H1 (cell line): Measurements from ENCODE around the gene CUEDC1. TPM values are rescaled to one million over a fixed set of nuclear protein-coding genes. Genes with fewer than 3 reads are reported as not detected.

Source experiments
- CTCF ChIA-PET: fragments of 300-600 bp; sonication (Branson Sonifier 250); formaldehyde crosslinking; loops from one replicate; lab custom pipeline; 2021; ENCODE audit not compliant: partially characterized antibody; lab: Charles Lee
- POLR2A ChIA-PET: fragments of 300-600 bp; sonication (Branson Sonifier 250); formaldehyde crosslinking; loops from one replicate; lab custom pipeline; 2021; ENCODE audit warnings: inconsistent platforms; ENCODE audit not compliant: partially characterized antibody; lab: Charles Lee
- DNase-seq, 2 experiments: peaks; one replicate each; pipeline versions ENCODE4 v3.0.0 to v3.0.0-alpha.2; 2010 to 2022; ENCODE audit warnings: low spot score in 2 of 2, low read depth in 1 of 2, mixed read lengths in 1 of 2
- FAIRE-seq: peaks from 2 replicates; lab custom pipeline; 2011; peaks lifted over from hg19 to GRCh38; lab: Jason Lieb, UNC
- H2AFZ ChIP-seq: 2 replicates; pipeline ENCODE4 v1.8.1; 2012; ENCODE audit warnings: low read length, inconsistent platforms
- H2AK5ac ChIP-seq: 2 replicates; pipeline ENCODE4 v1.6.1; 2013; ENCODE audit warnings: low read depth, low read length
- H2BK120ac ChIP-seq: replicated peaks from 2 replicates; pipeline ENCODE3; 2013; ENCODE audit warnings: low read depth, low read length, inconsistent platforms
- H2BK12ac ChIP-seq: 2 replicates; pipeline ENCODE4 v1.6.1; 2013; ENCODE audit warnings: low read depth, low read length
- H2BK15ac ChIP-seq: 2 replicates; pipeline ENCODE4 v1.6.1; 2013; ENCODE audit warnings: low read length
- H2BK20ac ChIP-seq: 2 replicates; pipeline ENCODE4 v1.6.1; 2013; ENCODE audit warnings: low read length
- H2BK5ac ChIP-seq: 2 replicates; pipeline ENCODE4 v1.6.1; 2013; ENCODE audit warnings: low read depth, low read length
- H3K14ac ChIP-seq: 2 replicates; pipeline ENCODE4 v1.6.1; 2013; ENCODE audit warnings: inconsistent platforms; ENCODE audit not compliant: insufficient read length
- H3K18ac ChIP-seq: 2 replicates; pipeline ENCODE4 v1.6.1; 2013; ENCODE audit warnings: low read length; ENCODE audit errors: extremely low read depth
- H3K23ac ChIP-seq: 2 replicates; pipeline ENCODE4 v1.6.1; 2013; ENCODE audit warnings: inconsistent platforms; ENCODE audit not compliant: insufficient read length
- H3K23me2 ChIP-seq: 2 replicates; pipeline ENCODE4 v1.6.1; 2013; ENCODE audit warnings: low read depth, low read length
- H3K27ac ChIP-seq: 2 replicates; pipeline ENCODE4 v1.6.1; 2011; ENCODE audit warnings: low read depth, low read length, inconsistent platforms
- H3K27me3 ChIP-seq, 4 experiments: replicated peaks in 1 of 4; 1 replicate in 1 of 4; 2 replicates in 3 of 4; pipeline versions ENCODE4 v1.6.1 to v1.8.1; 2011 to 2013; ENCODE audit warnings: low read length in 3 of 4, mild to moderate bottlenecking in 3 of 4, inconsistent platforms in 2 of 4, mixed read lengths in 2 of 4, moderate library complexity in 1 of 4; ENCODE audit not compliant: control insufficient read depth in 3 of 4, insufficient read depth in 3 of 4; ENCODE audit errors: extremely low read depth in 1 of 4
- H3K36me3 ChIP-seq, 4 experiments: 2 replicates each; pipeline versions ENCODE4 v1.6.1 to v1.8.1; 2011 to 2013; ENCODE audit warnings: mild to moderate bottlenecking in 4 of 4, low read length in 3 of 4, moderate library complexity in 2 of 4, control low read depth in 1 of 4, inconsistent platforms in 1 of 4; ENCODE audit not compliant: insufficient read depth in 4 of 4, control insufficient read depth in 2 of 4
- H3K4ac ChIP-seq: replicated peaks from 2 replicates; pipeline ENCODE3; 2013; ENCODE audit warnings: low read length, low read depth, mixed read lengths, inconsistent platforms; ENCODE audit not compliant: insufficient read length
- H3K4me1 ChIP-seq, 4 experiments: replicated peaks in 1 of 4; 1 replicate in 1 of 4; 2 replicates in 3 of 4; pipeline versions ENCODE4 v1.6.1 to v1.8.1; 2011 to 2013; ENCODE audit warnings: low read length in 3 of 4, inconsistent platforms in 2 of 4, mixed read lengths in 1 of 4; ENCODE audit not compliant: insufficient read depth in 4 of 4, control insufficient read depth in 3 of 4
- H3K4me2 ChIP-seq, 2 experiments: 2 replicates each; pipeline versions ENCODE4 v1.6.1 to v1.8.1; 2011 to 2013; ENCODE audit warnings: low read depth in 2 of 2, low read length in 2 of 2, control low read depth in 1 of 2, inconsistent platforms in 1 of 2, mild to moderate bottlenecking in 1 of 2; ENCODE audit not compliant: insufficient read depth in 1 of 2
- H3K4me3 ChIP-seq, 4 experiments: fragments of 200-600, 300-600 bp in 1 of 4; sonication (generic), shearing (Covaris generic), sonication (Bioruptor Twin) in 1 of 4; 2 replicates each; pipeline versions ENCODE4 v1.5.1 to v1.8.1; 2011 to 2016; ENCODE audit warnings: low read length in 4 of 4, low read depth in 3 of 4, control low read depth in 2 of 4, inconsistent platforms in 2 of 4, mild to moderate bottlenecking in 2 of 4, mixed read lengths in 1 of 4, moderate library complexity in 1 of 4; ENCODE audit not compliant: insufficient read depth in 2 of 4; ENCODE audit errors: extremely low read depth in 1 of 4
- H3K56ac ChIP-seq: replicated peaks from 2 replicates; pipeline ENCODE3; 2013; ENCODE audit warnings: low read depth, mild to moderate bottlenecking, mixed read lengths, low read length, inconsistent platforms; ENCODE audit not compliant: insufficient read length
- H3K79me1 ChIP-seq: 2 replicates; pipeline ENCODE4 v1.6.1; 2013; ENCODE audit warnings: low read depth, low read length, control low read depth
- H3K79me2 ChIP-seq, 2 experiments: 2 replicates each; pipeline versions ENCODE4 v1.6.1 to v1.8.1; 2012 to 2013; ENCODE audit warnings: low read length in 2 of 2, mild to moderate bottlenecking in 2 of 2, inconsistent platforms in 1 of 2; ENCODE audit not compliant: insufficient read depth in 2 of 2, control insufficient read depth in 1 of 2
- H3K9ac ChIP-seq, 4 experiments: replicated peaks in 1 of 4; 1 replicate in 1 of 4; 2 replicates in 3 of 4; pipeline versions ENCODE4 v1.6.1 to v1.8.1; 2011 to 2013; ENCODE audit warnings: low read depth in 3 of 4, low read length in 3 of 4, control low read depth in 2 of 4, mild to moderate bottlenecking in 2 of 4, moderate library complexity in 2 of 4, inconsistent platforms in 1 of 4; ENCODE audit errors: extremely low read depth in 1 of 4
- H3K9me3 ChIP-seq, 2 experiments: 2 replicates each; pipeline versions ENCODE4 v1.6.1 to v1.8.1; 2012 to 2013; ENCODE audit warnings: mild to moderate bottlenecking in 2 of 2, moderate library complexity in 2 of 2, control low read depth in 1 of 2, inconsistent platforms in 1 of 2, low read depth in 1 of 2, low read length in 1 of 2, mixed read lengths in 1 of 2; ENCODE audit not compliant: insufficient read depth in 2 of 2
- H4K20me1 ChIP-seq, 2 experiments: replicated peaks in 1 of 2; 2 replicates each; pipeline versions ENCODE3 to v1.8.1; 2011 to 2013; ENCODE audit warnings: inconsistent platforms in 2 of 2, low read length in 2 of 2, mild to moderate bottlenecking in 1 of 2; ENCODE audit not compliant: insufficient read depth in 2 of 2, control insufficient read depth in 1 of 2
- H4K5ac ChIP-seq: 2 replicates; pipeline ENCODE4 v1.6.1; 2013; ENCODE audit warnings: low read length, low read depth, mixed read lengths, inconsistent platforms; ENCODE audit not compliant: insufficient read length
- H4K8ac ChIP-seq: 2 replicates; pipeline ENCODE4 v1.8.0; 2013; ENCODE audit warnings: mild to moderate bottlenecking, moderate library complexity, low read length, inconsistent platforms; ENCODE audit not compliant: insufficient read depth; ENCODE audit errors: extremely low read depth
- H4K91ac ChIP-seq: replicated peaks from 2 replicates; pipeline ENCODE3; 2013; ENCODE audit warnings: low read length, mixed read lengths, inconsistent platforms; ENCODE audit not compliant: insufficient read length
- EZH2 ChIP-seq: fragments of 200-600 bp; sonication (generic); IDR thresholded peaks from 2 replicates; pipeline ENCODE4 v1.7.1; 2012; ENCODE audit warnings: low read depth, mild to moderate bottlenecking, moderate library complexity, low read length, inconsistent platforms; ENCODE audit not compliant: severe bottlenecking
- GABPA ChIP-seq: IDR thresholded peaks from 2 replicates; pipeline ENCODE4 v1.6.1; 2011; ENCODE audit warnings: mild to moderate bottlenecking, low read length, moderate library complexity, borderline replicate concordance; ENCODE audit not compliant: insufficient read depth
- POU5F1 ChIP-seq: IDR thresholded peaks from 2 replicates; pipeline ENCODE4 v1.6.1; 2011; ENCODE audit warnings: low read depth, mild to moderate bottlenecking, low read length, moderate library complexity
- WGBS, 2 experiments: shearing (Covaris generic) in 1 of 2; methylation state at CpG; one replicate each; pipeline versions ENCODE4 v1.1.6 to v1.1.7; 2013 to 2015; ENCODE audit warnings: low lambda C conversion rate in 2 of 2, mixed read lengths in 2 of 2, inconsistent platforms in 1 of 2, low coverage in 1 of 2, missing lambda C conversion rate in 1 of 2; ENCODE audit not compliant: insufficient replicate concordance in 2 of 2, insufficient coverage in 1 of 2, insufficient read length in 1 of 2; ENCODE audit errors: extremely low coverage in 1 of 2, missing lambda C conversion rate in 1 of 2; 5-methylcytosine and 5-hydroxymethylcytosine counted together
- polyA plus RNA-seq, 7 experiments: library from polyadenylated mRNA; depleted of rRNA in 3 of 7; stranded (reverse) in 5 of 7; unstranded in 2 of 7; fragments of >200 nt in 5 of 7; fragments of 200-250 nt in 2 of 7; gene quantifications; 1 replicate in 5 of 7; 2 replicates in 1 of 7; 4 replicates in 1 of 7; pipeline versions ENCODE4 v1.2.1 to v1.2.3, GENCODE V29; 2011 to 2013; ENCODE audit warnings: missing spikeins in 2 of 7, mixed read lengths in 2 of 7
- total RNA-seq: library from RNA; stranded (reverse); fragmentation: NEBNext Ultra II Directional; extraction: Animal tissue kit (Norgen Biotek cat#: 25700); gene quantifications from 2 replicates; pipeline ENCODE4 v1.2.1, GENCODE V29; 2021
- TF ChIP-seq, protein P1 (sequence below), 3 experiments: IDR thresholded peaks; 1 replicate in 2 of 3; 2 replicates in 1 of 3; pipeline versions ENCODE4 v1.5.1 to v1.6.1; 2011; ENCODE audit warnings: low read length in 3 of 3, mild to moderate bottlenecking in 3 of 3, inconsistent platforms in 2 of 3, low read depth in 1 of 3, moderate library complexity in 1 of 3; ENCODE audit not compliant: insufficient read depth in 1 of 3; ENCODE audit errors: control extremely low read depth in 1 of 3
- TF ChIP-seq, protein P2 (sequence below): IDR thresholded peaks from 2 replicates; pipeline ENCODE4 v1.6.1; 2012; ENCODE audit warnings: inconsistent platforms

CUEDC1 gene
- total and polyA plus RNA-seq, 2 of the 8 experiments (the other 6 are each of a cell fraction or from before 2014, with no cell fraction given), result 4.0 to 10.7 TPM

DNA sequence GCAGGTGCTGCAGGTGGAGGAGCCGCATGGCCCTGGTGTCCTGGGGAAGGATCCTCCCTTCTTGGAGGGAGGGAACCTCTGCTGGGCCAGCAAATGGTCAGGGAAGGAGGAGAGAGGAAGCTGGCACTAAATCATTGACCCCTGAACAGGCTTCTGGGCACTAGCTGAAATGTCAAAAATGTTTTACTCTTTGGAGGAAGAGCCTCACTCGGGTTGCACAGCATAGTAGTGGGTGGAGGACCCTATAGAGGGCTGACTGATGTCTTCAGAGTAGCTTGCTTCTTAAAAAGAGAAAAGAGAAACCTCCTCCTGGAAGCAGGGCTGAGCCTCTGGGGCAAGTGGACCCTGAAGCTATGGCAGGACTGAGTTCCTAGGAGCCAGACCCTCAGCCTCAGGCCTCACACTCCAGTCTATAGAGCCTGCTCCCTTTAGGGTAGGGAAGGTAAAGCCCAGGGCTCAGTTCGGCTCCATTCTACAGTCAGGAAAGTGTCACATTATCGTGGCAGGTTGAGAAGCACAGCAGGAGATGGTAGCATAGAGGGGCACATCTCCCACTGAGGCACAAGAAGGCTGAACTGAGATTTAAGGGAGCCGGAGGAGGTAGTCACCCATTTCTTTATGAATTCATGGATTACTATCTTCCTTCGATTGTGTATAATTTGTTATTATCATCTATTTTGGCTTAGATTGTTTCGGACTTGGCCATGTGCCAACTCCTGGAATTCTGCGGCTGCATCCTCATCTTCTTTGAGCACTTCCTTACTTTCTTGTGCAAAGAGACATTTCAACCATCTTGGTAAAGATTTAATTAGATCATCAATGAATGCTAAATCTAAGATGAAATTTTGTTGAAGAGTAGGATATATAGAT, 7.3 kb upstream of the CUEDC1 start:
- Histone ChIP-seq H2BK120ac (no peak overlapping the region), H3K27ac (no peak overlapping the region), H3K56ac (no peak overlapping the region), H3K4me2 (no peak overlapping the region), H2AFZ (no peak overlapping the region), H2BK15ac (0 out of 2 replicates have a peak overlapping the region, but pooled peaks have one; percentile 89), H3K36me3 (no peaks in the 10 kb centered on the region), H2BK5ac (no peak overlapping the region), H4K91ac (no peak overlapping the region), H3K9me3 (no peaks in the 10 kb centered on the region), H3K79me1 (no peaks in the 10 kb centered on the region), H3K23me2 (no peaks in the 10 kb centered on the region), H3K4me1 (peaks cover 0 to 4% (median 0%) of the 10 kb centered on the region in 4 experiments; a peak in 2 of 7 replicates), H3K79me2 (no peaks in the 10 kb centered on the region), H2BK12ac (no peak overlapping the region), H4K20me1 (no peaks in the 10 kb centered on the region), H3K27me3 (peaks cover 0 to 2% (median 0%) of the 10 kb centered on the region in 4 experiments; a peak in 3 of 7 replicates), H3K4ac (no peak overlapping the region), H2AK5ac (no peak overlapping the region), H4K8ac (no peak overlapping the region), H3K18ac (no peak overlapping the region), H2BK20ac (no peak overlapping the region), H3K23ac (no peak overlapping the region), H3K9ac (no peak overlapping the region), H3K4me3 (no peak overlapping the region), H4K5ac (no peak overlapping the region), H3K14ac (no peak overlapping the region)
- 91% methylated on average over 8 of the region's 8 CpGs; no CpG with 5 or more reads in 1 of the 2 experiments for WGBS, 2 experiments
- peak in 1 of 2 experiments; percentile 32 for DNase-seq
- FAIRE-seq, result no peak
- ChIA-PET POLR2A (interaction anchor here (0.9 to 2.7 kb wide), 4 partner anchors 10 to 104 kb away, joined by 3 to 6 read pairs (median 3); no protein-coding TSS in a partner anchor), CTCF (interaction anchor here (0.6 to 11.1 kb wide), 8 partner anchors 10 to 210 kb away, joined by 3 to 96 read pairs (median 3); no protein-coding TSS in a partner anchor)
- TF ChIP-seq GABPA, result no peak
- TF ChIP-seq, protein P1, sequence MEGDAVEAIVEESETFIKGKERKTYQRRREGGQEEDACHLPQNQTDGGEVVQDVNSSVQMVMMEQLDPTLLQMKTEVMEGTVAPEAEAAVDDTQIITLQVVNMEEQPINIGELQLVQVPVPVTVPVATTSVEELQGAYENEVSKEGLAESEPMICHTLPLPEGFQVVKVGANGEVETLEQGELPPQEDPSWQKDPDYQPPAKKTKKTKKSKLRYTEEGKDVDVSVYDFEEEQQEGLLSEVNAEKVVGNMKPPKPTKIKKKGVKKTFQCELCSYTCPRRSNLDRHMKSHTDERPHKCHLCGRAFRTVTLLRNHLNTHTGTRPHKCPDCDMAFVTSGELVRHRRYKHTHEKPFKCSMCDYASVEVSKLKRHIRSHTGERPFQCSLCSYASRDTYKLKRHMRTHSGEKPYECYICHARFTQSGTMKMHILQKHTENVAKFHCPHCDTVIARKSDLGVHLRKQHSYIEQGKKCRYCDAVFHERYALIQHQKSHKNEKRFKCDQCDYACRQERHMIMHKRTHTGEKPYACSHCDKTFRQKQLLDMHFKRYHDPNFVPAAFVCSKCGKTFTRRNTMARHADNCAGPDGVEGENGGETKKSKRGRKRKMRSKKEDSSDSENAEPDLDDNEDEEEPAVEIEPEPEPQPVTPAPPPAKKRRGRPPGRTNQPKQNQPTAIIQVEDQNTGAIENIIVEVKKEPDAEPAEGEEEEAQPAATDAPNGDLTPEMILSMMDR (IDR thresholded peaks at IDR 0.05; ENCODE audit: control extremely low read depth in 1 of 3, insufficient read depth in 1 of 3, low read depth in 1 of 3, low read length in 3 of 3), result no peak
- no peak for TF ChIP-seq POU5F1
- no peak for TF ChIP-seq EZH2
- TF ChIP-seq, protein P2, sequence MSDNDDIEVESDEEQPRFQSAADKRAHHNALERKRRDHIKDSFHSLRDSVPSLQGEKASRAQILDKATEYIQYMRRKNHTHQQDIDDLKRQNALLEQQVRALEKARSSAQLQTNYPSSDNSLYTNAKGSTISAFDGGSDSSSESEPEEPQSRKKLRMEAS, result no peak
